Islet of Langerhans (tissue), 1 donor: ENCODE measurements around the gene FGG.

ENCODE experiments used
- FAIRE-seq: peaks from one replicate; lab custom pipeline; 2011; peaks lifted over from hg19 to GRCh38; lab: Jason Lieb, UNC

FGG gene

GRCh38 chr4:154612472-154613414 is at the start of gene FGG:
FGG (minus strand) TSS chr4:154612656; CDS start chr4:154612609, 47 bp downstream.
- FAIRE-seq = no peak

- FAIRE-seq = peak; percentile 78
Observed at GRCh38 chr4:154660052-154660451, 47.6 kb upstream of the FGG start.

GRCh38 chr4:154658680-154659405 is 46.4 kb upstream of the FGG start:
- FAIRE-seq = no peak

GRCh38 chr4:154643493-154643892 is 31.0 kb upstream of the FGG start:
- FAIRE-seq = no peak

- FAIRE-seq = no peak
Observed at GRCh38 chr4:154642373-154643009, 30.0 kb upstream of the FGG start.

- FAIRE-seq = no peak
Observed at GRCh38 chr4:154640999-154641398, 28.5 kb upstream of the FGG start.

GRCh38 chr4:154634058-154634457 is 21.6 kb upstream of the FGG start:
- no peak for FAIRE-seq

- FAIRE-seq = no peak
Observed at GRCh38 chr4:154631828-154632227, 19.4 kb upstream of the FGG start.

- no peak for FAIRE-seq
Observed at GRCh38 chr4:154630324-154630723, 17.9 kb upstream of the FGG start.

- no peak for FAIRE-seq
Observed at GRCh38 chr4:154626793-154627484, 14.5 kb upstream of the FGG start.

- FAIRE-seq = no peak
Observed at GRCh38 chr4:154625971-154626370, 13.5 kb upstream of the FGG start.

- FAIRE-seq = no peak
Observed at GRCh38 chr4:154623995-154624394, 11.5 kb upstream of the FGG start.

- no peak for FAIRE-seq
Observed at GRCh38 chr4:154623436-154623835, 11.0 kb upstream of the FGG start.

GRCh38 chr4:154622598-154622997 is 10.1 kb upstream of the FGG start:
- no peak for FAIRE-seq

GRCh38 chr4:154620111-154620510 is 7.7 kb upstream of the FGG start:
- FAIRE-seq = no peak

- peak; percentile 90 for FAIRE-seq
Observed at GRCh38 chr4:154618708-154619315, 6.4 kb upstream of the FGG start.

GRCh38 chr4:154617820-154618317 is 5.4 kb upstream of the FGG start:
- no peak for FAIRE-seq

GRCh38 chr4:154616731-154617130 is 4.3 kb upstream of the FGG start:
- no peak for FAIRE-seq

GRCh38 chr4:154616287-154616686 is 3.8 kb upstream of the FGG start:
- FAIRE-seq = no peak

GRCh38 chr4:154615211-154615610 is 2.8 kb upstream of the FGG start:
- FAIRE-seq = no peak

GRCh38 chr4:154614306-154614705 is 1.9 kb upstream of the FGG start:
- no peak for FAIRE-seq

- peak; percentile 33 for FAIRE-seq
Observed at GRCh38 chr4:154611833-154612232, 623 bp downstream of the FGG start.
